IMR-90 (cell line): ENCODE measurements around the gene FBXO41. TPM values are rescaled to one million over a fixed set of nuclear protein-coding genes. Genes with fewer than 3 reads are reported as not detected.

Source experiments
- ATAC-seq: fragments of 200-7000 bp; cut with Tn5 transposase; 2 replicates; pipeline ENCODE4 v1.9.1; 2020; ENCODE audit warnings: low read depth, mild to moderate bottlenecking, moderate library complexity
- BruUV-seq: library from RNA; stranded (reverse); fragments of 400-500 nt; replicated peaks from 2 replicates; lab custom pipeline; 2021; lab: Mats Ljungman, UMichigan
- CTCF ChIA-PET: fragments of 300-600 bp; formaldehyde crosslinking; extraction: SDS; loops from one replicate; lab custom pipeline; 2021; ENCODE audit warnings: antibody characterized with exemption; lab: Yijun Ruan, JAX
- POLR2A ChIA-PET: fragments of 300-600 bp; sonication (Branson Sonifier 250); formaldehyde crosslinking; loops from one replicate; lab custom pipeline; 2022; ENCODE audit warnings: antibody characterized with exemption; ENCODE audit not compliant: unreplicated experiment; lab: Charles Lee
- DNase-seq: peaks from one replicate; pipeline ENCODE4 v3.0.0; 2013
- H2AFZ ChIP-seq: replicated peaks from 2 replicates; pipeline ENCODE3; 2013; ENCODE audit warnings: low read length, mild to moderate bottlenecking; ENCODE audit not compliant: poor library complexity
- H2AK5ac ChIP-seq: 2 replicates; pipeline ENCODE4 v1.6.1; 2013; ENCODE audit warnings: low read depth, low read length, inconsistent platforms
- H2AK9ac ChIP-seq: replicated peaks from 2 replicates; pipeline ENCODE3; 2013; ENCODE audit warnings: mild to moderate bottlenecking, low read depth, low read length, moderate library complexity; ENCODE audit not compliant: poor library complexity
- H2BK120ac ChIP-seq: 2 replicates; pipeline ENCODE4 v1.6.1; 2013; ENCODE audit warnings: low read depth, low read length, inconsistent platforms
- H2BK15ac ChIP-seq: 3 replicates; pipeline ENCODE4 v1.6.1; 2013; ENCODE audit warnings: low read depth, low read length, inconsistent platforms
- H2BK20ac ChIP-seq: 2 replicates; pipeline ENCODE4 v1.6.1; 2013; ENCODE audit warnings: low read depth, mild to moderate bottlenecking, inconsistent platforms, low read length, moderate library complexity
- H2BK5ac ChIP-seq: 2 replicates; pipeline ENCODE4 v1.6.1; 2013; ENCODE audit warnings: mild to moderate bottlenecking, low read depth, low read length, inconsistent platforms; ENCODE audit not compliant: poor library complexity, severe bottlenecking
- H3K14ac ChIP-seq: replicated peaks from 2 replicates; pipeline ENCODE4 v1.6.1; 2013; ENCODE audit warnings: low read depth, low read length, inconsistent platforms
- H3K18ac ChIP-seq: 2 replicates; pipeline ENCODE4 v1.6.1; 2013; ENCODE audit warnings: low read depth, low read length, control low read depth
- H3K23ac ChIP-seq: 2 replicates; pipeline ENCODE4 v1.6.1; 2013; ENCODE audit warnings: low read depth, low read length, inconsistent platforms
- H3K27ac ChIP-seq: 2 replicates; pipeline ENCODE4 v1.5.1; 2013; ENCODE audit warnings: mild to moderate bottlenecking, control low read depth, low read length; ENCODE audit not compliant: insufficient read depth
- H3K27me3 ChIP-seq: 2 replicates; pipeline ENCODE4 v1.6.1; 2013; ENCODE audit warnings: low read length; ENCODE audit not compliant: control insufficient read depth, insufficient read depth
- H3K36me3 ChIP-seq: 2 replicates; pipeline ENCODE4 v1.6.1; 2013; ENCODE audit warnings: low read length, mixed read lengths; ENCODE audit not compliant: control insufficient read depth, insufficient read depth
- H3K4ac ChIP-seq: 2 replicates; pipeline ENCODE4 v1.6.1; 2013; ENCODE audit warnings: low read depth, low read length, inconsistent platforms
- H3K4me1 ChIP-seq: 2 replicates; pipeline ENCODE4 v1.6.1; 2013; ENCODE audit warnings: low read length, mixed read lengths; ENCODE audit not compliant: control insufficient read depth, insufficient read depth
- H3K4me2 ChIP-seq: 2 replicates; pipeline ENCODE4 v1.6.1; 2013; ENCODE audit warnings: low read depth, mild to moderate bottlenecking, control low read depth, low read length, moderate library complexity
- H3K4me3 ChIP-seq: 2 replicates; pipeline ENCODE4 v1.5.1; 2013; ENCODE audit warnings: low read depth, mild to moderate bottlenecking, control low read depth, low read length, moderate library complexity; ENCODE audit not compliant: insufficient read depth
- H3K56ac ChIP-seq: 2 replicates; pipeline ENCODE4 v1.6.1; 2013; ENCODE audit warnings: low read length, inconsistent platforms; ENCODE audit not compliant: insufficient read depth; ENCODE audit errors: extremely low read depth
- H3K79me1 ChIP-seq, 2 experiments: 2 replicates each; pipeline ENCODE4 v1.6.1; 2013; ENCODE audit warnings: low read length in 2 of 2, inconsistent platforms in 1 of 2, low read depth in 1 of 2
- H3K9ac ChIP-seq: 2 replicates; pipeline ENCODE4 v1.6.1; 2013; ENCODE audit warnings: low read depth, low read length, control low read depth
- H3K9me1 ChIP-seq: 2 replicates; pipeline ENCODE4 v1.6.1; 2013; ENCODE audit warnings: low read length, inconsistent platforms; ENCODE audit not compliant: insufficient read depth
- H3K9me3 ChIP-seq: 2 replicates; pipeline ENCODE4 v1.6.1; 2013; ENCODE audit warnings: low read length; ENCODE audit not compliant: control insufficient read depth, insufficient read depth
- H4K20me1 ChIP-seq: 2 replicates; pipeline ENCODE4 v1.6.1; 2013; ENCODE audit warnings: low read length, inconsistent platforms; ENCODE audit not compliant: insufficient read depth
- H4K5ac ChIP-seq: 2 replicates; pipeline ENCODE4 v1.6.1; 2013; ENCODE audit warnings: mild to moderate bottlenecking, low read depth, low read length, control low read depth
- H4K8ac ChIP-seq, 2 experiments: 2 replicates each; pipeline ENCODE4 v1.6.1; 2013; ENCODE audit warnings: low read depth in 2 of 2, low read length in 2 of 2, control low read depth in 1 of 2, inconsistent platforms in 1 of 2
- H4K91ac ChIP-seq: 2 replicates; pipeline ENCODE4 v1.6.1; 2013; ENCODE audit warnings: low read depth, low read length, inconsistent platforms; ENCODE audit not compliant: insufficient read depth
- BHLHE40 ChIP-seq: fragments of 150-350 bp; IDR thresholded peaks from 2 replicates; pipeline ENCODE4 v1.6.1; 2016; ENCODE audit warnings: mild to moderate bottlenecking, low read depth, low read length
- CHD1 ChIP-seq: IDR thresholded peaks from 2 replicates; pipeline ENCODE4 v1.6.1; 2012; ENCODE audit warnings: low read depth, low read length, improper control_type of control experiment
- FOS ChIP-seq: fragments of 150-350 bp; IDR thresholded peaks from 2 replicates; pipeline ENCODE4 v1.6.1; 2016; ENCODE audit warnings: low read depth, low read length
- MAFK ChIP-seq: IDR thresholded peaks from 2 replicates; pipeline ENCODE4 v1.6.1; 2012; ENCODE audit warnings: low read depth, low read length, improper control_type of control experiment
- MXI1 ChIP-seq: IDR thresholded peaks from 2 replicates; pipeline ENCODE4 v1.6.1; 2012; ENCODE audit warnings: low read depth, mild to moderate bottlenecking, low read length, moderate library complexity, borderline replicate concordance
- RAD21 ChIP-seq: IDR thresholded peaks from 2 replicates; pipeline ENCODE4 v1.6.1; 2012; ENCODE audit warnings: low read length, improper control_type of control experiment
- RCOR1 ChIP-seq: IDR thresholded peaks from 2 replicates; pipeline ENCODE4 v1.6.1; 2012; ENCODE audit warnings: mild to moderate bottlenecking, low read length, improper control_type of control experiment; ENCODE audit not compliant: insufficient replicate concordance
- RFX5 ChIP-seq: IDR thresholded peaks from 2 replicates; pipeline ENCODE4 v1.8.0; 2012; ENCODE audit warnings: low read depth, mild to moderate bottlenecking, low read length, moderate library complexity
- WGBS, 2 experiments: methylation state at CpG; one replicate each; pipeline versions ENCODE4 v1.1.5 to v1.1.7; 2013; ENCODE audit warnings: missing lambda C conversion rate in 2 of 2; ENCODE audit not compliant: insufficient read length in 1 of 2; ENCODE audit errors: extremely low coverage in 2 of 2; 5-methylcytosine and 5-hydroxymethylcytosine counted together
- dilution Hi-C: fragments of 300-500 bp; cut with HindIII; formaldehyde crosslinking; loops from one replicate; pipeline ENCODE4 v1.14.3; 2018; ENCODE audit warnings: low sequenced_read_pairs; ENCODE audit not compliant: unreplicated experiment
- in situ Hi-C: fragments of 300-500 bp; cut with MboI; formaldehyde crosslinking; loops from 3 replicates; pipeline ENCODE4 v1.14.3; 2019; ENCODE audit warnings: low sequenced_read_pairs, inconsistent platforms, mixed read lengths
- intact Hi-C: fragments of 100-400 bp; cut with micrococcal nuclease; formaldehyde crosslinking; loops from 2 replicates; pipeline ENCODE4 v1.10.0; 2022
- polyA plus RNA-seq, 3 experiments: library from polyadenylated mRNA; depleted of rRNA; stranded (reverse); fragments of >200 nt; gene quantifications; 2 replicates each; pipeline ENCODE4 v1.2.3, GENCODE V29; 2012; ENCODE audit warnings: low replicate concordance in 1 of 3
- total RNA-seq: library from RNA; depleted of rRNA; stranded (reverse); fragments of >200 nt; gene quantifications from 2 replicates; pipeline ENCODE4 v1.2.3, GENCODE V29; 2012

Gene FBXO41
- total and polyA plus RNA-seq, 2 of the 4 experiments (the other 2 are of a cell fraction) = 0.54 to 3.7 TPM

DNA sequence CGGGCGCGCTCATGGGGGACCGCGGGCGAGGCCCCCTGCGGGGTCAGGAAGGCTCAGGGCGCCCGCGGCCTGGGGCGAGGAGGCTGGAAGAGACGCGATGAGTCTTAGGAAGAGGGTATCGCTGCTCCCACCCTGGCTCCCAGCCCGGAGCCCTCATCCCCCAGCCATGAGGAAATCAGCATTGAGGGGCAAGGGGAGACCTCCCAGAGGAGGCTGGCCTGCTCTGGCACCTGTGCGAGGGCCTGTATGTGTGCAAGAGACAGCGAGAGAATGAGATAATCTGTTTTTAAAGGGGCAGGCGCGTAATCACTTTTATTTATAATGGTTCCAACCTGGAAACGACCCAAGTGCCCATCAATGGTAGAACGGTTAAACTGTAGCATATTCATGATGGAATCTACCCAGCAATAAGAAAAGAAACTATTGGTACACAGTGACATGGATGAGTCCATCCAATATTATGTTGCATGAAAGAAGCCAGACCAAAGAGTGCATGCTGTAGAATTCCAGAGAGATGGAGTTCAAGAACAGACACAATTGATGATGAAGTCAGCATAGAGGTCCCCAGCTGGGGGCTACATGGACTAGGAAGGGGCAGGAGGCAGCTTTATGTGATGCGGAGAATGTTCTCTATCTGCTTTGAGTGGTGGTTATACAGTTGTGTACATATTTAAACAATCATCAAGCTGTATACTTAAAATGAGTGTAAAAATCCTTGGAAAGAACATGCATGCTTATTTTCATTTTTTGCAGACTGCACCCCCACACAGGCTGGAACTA, 14.4 kb downstream of the FBXO41 start:
- TF ChIP-seq RFX5 = no peak
- no peak for TF ChIP-seq RCOR1
- no peak for TF ChIP-seq RAD21
- no peak for TF ChIP-seq CHD1
- TF ChIP-seq MAFK = no peak
- no peak for TF ChIP-seq BHLHE40
- TF ChIP-seq MXI1 = no peak
- TF ChIP-seq FOS = no peak
- BruUV-seq = no TSS peak
- ChIA-PET CTCF (no interaction called here), POLR2A (no interaction called here)
- Histone ChIP-seq H3K36me3 (peaks cover 3% of the 10 kb centered on the region; the same call in 1 of the 2 replicates), H3K27ac (no peak overlapping the region), H3K9me3 (peaks cover 2% of the 10 kb centered on the region; the same call in 1 of the 2 replicates), H2BK120ac (no peak overlapping the region), H2AFZ (no peak overlapping the region), H3K56ac (no peak overlapping the region), H3K4me3 (no peak overlapping the region), H4K8ac (no peak overlapping the region), H4K5ac (no peak overlapping the region), H4K20me1 (peaks cover 10% of the 10 kb centered on the region; the same call in 1 of the 2 replicates), H3K14ac (no peak overlapping the region), H2BK15ac (no peak overlapping the region), H3K9me1 (peaks cover 6% of the 10 kb centered on the region; the same call in 1 of the 2 replicates), H2AK9ac (no peak overlapping the region), H3K79me1 (no peaks in the 10 kb centered on the region), H3K9ac (no peak overlapping the region), H3K18ac (no peak overlapping the region), H2AK5ac (no peak overlapping the region), H3K4me1 (no peaks in the 10 kb centered on the region), H3K23ac (no peak overlapping the region), H4K91ac (no peak overlapping the region), H3K4ac (no peak overlapping the region), H2BK20ac (no peak overlapping the region), H3K27me3 (peaks cover 25% of the 10 kb centered on the region), H2BK5ac (no peak overlapping the region), H3K4me2 (no peak overlapping the region)
- intact Hi-C loops = no loop called here
- no peak for ATAC-seq
- in situ Hi-C loops = no loop called here
- dilution Hi-C loops = no loop called here
- DNase-seq = no peak
- WGBS, 2 experiments = 8% methylated on average over 6 of the region's 22 CpGs; no CpG with 5 or more reads in 1 of the 2 experiments
